K562 (cell line): ENCODE measurements around the gene PTGES3. TPM values are rescaled to one million over a fixed set of nuclear protein-coding genes. Genes with fewer than 3 reads are reported as not detected.
A peak's percentile ranks its signal among the peaks of the same experiment; 100 is the strongest.

Experiments used
- CCNT2 ChIP-seq: IDR thresholded peaks from 2 replicates; pipeline ENCODE4 v1.6.1; 2011; ENCODE audit warnings: borderline replicate concordance, low read depth, mild to moderate bottlenecking, moderate library complexity, mixed read lengths, low read length; ENCODE audit not compliant: insufficient read length; ENCODE audit errors: extremely low read depth
- DNMT1 ChIP-seq: fragments of 450-650 bp; IDR thresholded peaks from 2 replicates; pipeline ENCODE4 v1.6.1; 2016; ENCODE audit warnings: antibody characterized with exemption, mild to moderate bottlenecking
- ETV6 ChIP-seq, 3 experiments: fragments of 150-350 bp in 1 of 3; sonication (generic) in 1 of 3; formaldehyde crosslinking in 1 of 3; IDR thresholded peaks; 2 replicates each; pipeline versions ENCODE4 v1.6.1 to v1.8.0; 2014 to 2022; ENCODE audit warnings: borderline replicate concordance in 2 of 3, low read depth in 2 of 3, antibody characterized with exemption in 1 of 3, low read length in 1 of 3, mild to moderate bottlenecking in 1 of 3, missing genetic modification reagents in 1 of 3
- FOXA1 ChIP-seq: fragments of 450-650 bp; IDR thresholded peaks from 2 replicates; pipeline ENCODE4 v1.6.1; 2016; ENCODE audit warnings: mild to moderate bottlenecking, borderline replicate concordance
- FOXA3 ChIP-seq, 2 experiments: fragments of 450-650 bp in 1 of 2; sonication (generic) in 1 of 2; formaldehyde crosslinking; IDR thresholded peaks in 1 of 2; conservative IDR thresholded peaks in 1 of 2; 2 replicates each; pipeline versions ENCODE4 v1.4.0 to v1.8.0; 2020 to 2022; ENCODE audit warnings: mild to moderate bottlenecking in 2 of 2, missing genetic modification reagents in 1 of 2
- MBD2 ChIP-seq: sonication (generic); IDR thresholded peaks from 2 replicates; pipeline ENCODE4 v1.6.1; 2016; ENCODE audit warnings: low read depth, borderline replicate concordance
- MEF2A ChIP-seq: IDR thresholded peaks from 2 replicates; pipeline ENCODE4 v1.6.1; 2011; ENCODE audit warnings: low read depth, mild to moderate bottlenecking, low read length, moderate library complexity; ENCODE audit not compliant: control insufficient read depth
- NBN ChIP-seq: fragments of 450-650 bp; IDR thresholded peaks from 2 replicates; pipeline ENCODE4 v1.6.1; 2016; ENCODE audit warnings: low read depth, mild to moderate bottlenecking
- NR2C2 ChIP-seq, 2 experiments: fragments of 200-800 bp in 1 of 2; sonication (Bioruptor generic) in 1 of 2; sonication (generic) in 1 of 2; formaldehyde crosslinking in 1 of 2; IDR thresholded peaks; 2 replicates each; pipeline versions ENCODE4 v1.6.1 to v1.8.0; 2016 to 2022; ENCODE audit warnings: mild to moderate bottlenecking in 1 of 2, missing compliant biosample characterization in 1 of 2, missing genetic modification characterization in 1 of 2, missing genetic modification reagents in 1 of 2
- PCBP1 ChIP-seq: fragments of 200-400 bp; formaldehyde crosslinking; IDR thresholded peaks from 2 replicates; pipeline ENCODE4 v1.6.1; 2018; ENCODE audit warnings: mild to moderate bottlenecking, low read depth, low read length; ENCODE audit not compliant: poor library complexity, severe bottlenecking
- PURB ChIP-seq: sonication (generic); formaldehyde crosslinking; IDR thresholded peaks from 2 replicates; pipeline ENCODE4 v1.9.0; 2021; ENCODE audit warnings: low read depth, mild to moderate bottlenecking, missing genetic modification reagents
- ZNF695 ChIP-seq: fragments of 450-650 bp; formaldehyde crosslinking; IDR thresholded peaks from 2 replicates; pipeline ENCODE4 v1.4.0; 2020; ENCODE audit warnings: mild to moderate bottlenecking, moderate library complexity
- ZNF780A ChIP-seq: fragments of 250-450 bp; sonication (Bioruptor Pico); IDR thresholded peaks from 2 replicates; pipeline ENCODE4 v1.5.0; 2021; ENCODE audit warnings: mild to moderate bottlenecking
- ZZZ3 ChIP-seq: fragments of 450-650 bp; IDR thresholded peaks from 2 replicates; pipeline ENCODE4 v1.6.1; 2016; ENCODE audit warnings: antibody characterized with exemption, mild to moderate bottlenecking, moderate library complexity
- polyA plus RNA-seq, 8 experiments: library from polyadenylated mRNA; depleted of rRNA in 4 of 8; stranded (reverse) in 5 of 8; unstranded in 3 of 8; fragments of >200 nt; fragmentation: Nextera tagmentation in 2 of 8; fragmentation: Illumina TruSeq in 1 of 8; extraction: Ambion mirVana in 2 of 8; extraction: Trizol in 1 of 8; gene quantifications; 2 replicates each; pipeline versions ENCODE4 v1.2.1 to v1.2.3, GENCODE V29; 2011 to 2014; ENCODE audit warnings: inconsistent platforms in 1 of 8, missing spikeins in 1 of 8
- total RNA-seq, 7 experiments: library from RNA; depleted of rRNA in 6 of 7; stranded (reverse); fragments of >200 nt in 6 of 7; fragmentation: Illumina TruSeq in 2 of 7; extraction: Trizol in 2 of 7; gene quantifications; 2 replicates each; pipeline versions ENCODE4 v1.2.1 to v1.2.3, GENCODE V29; 2011 to 2021; ENCODE audit warnings: low replicate concordance in 1 of 7
- TF ChIP-seq, protein P1 (sequence below): sonication (generic); formaldehyde crosslinking; IDR thresholded peaks from 2 replicates; pipeline ENCODE4 v1.8.0; 2022; ENCODE audit warnings: missing genetic modification reagents, mild to moderate bottlenecking, moderate library complexity, borderline replicate concordance
- TF ChIP-seq, protein P2 (sequence below): sonication (generic); formaldehyde crosslinking; IDR thresholded peaks from 2 replicates; pipeline ENCODE4 v1.8.1; 2023; ENCODE audit warnings: mild to moderate bottlenecking, missing genetic modification reagents
- TF ChIP-seq, protein P3 (sequence below): fragments of 450-650 bp; IDR thresholded peaks from 2 replicates; pipeline ENCODE4 v1.7.0; 2016; ENCODE audit warnings: borderline replicate concordance
- TF ChIP-seq, protein P4 (sequence below): fragments of 250-450 bp; sonication (Bioruptor Pico); IDR thresholded peaks from 2 replicates; pipeline ENCODE4 v1.8.0; 2022; ENCODE audit warnings: inconsistent platforms, mild to moderate bottlenecking, moderate library complexity, borderline replicate concordance

The PTGES3 gene
- total and polyA plus RNA-seq, 9 of the 15 experiments (the other 6 are each of a cell fraction or from before 2014, with no cell fraction given) = 163 to 501 (median 213) TPM

DNA sequence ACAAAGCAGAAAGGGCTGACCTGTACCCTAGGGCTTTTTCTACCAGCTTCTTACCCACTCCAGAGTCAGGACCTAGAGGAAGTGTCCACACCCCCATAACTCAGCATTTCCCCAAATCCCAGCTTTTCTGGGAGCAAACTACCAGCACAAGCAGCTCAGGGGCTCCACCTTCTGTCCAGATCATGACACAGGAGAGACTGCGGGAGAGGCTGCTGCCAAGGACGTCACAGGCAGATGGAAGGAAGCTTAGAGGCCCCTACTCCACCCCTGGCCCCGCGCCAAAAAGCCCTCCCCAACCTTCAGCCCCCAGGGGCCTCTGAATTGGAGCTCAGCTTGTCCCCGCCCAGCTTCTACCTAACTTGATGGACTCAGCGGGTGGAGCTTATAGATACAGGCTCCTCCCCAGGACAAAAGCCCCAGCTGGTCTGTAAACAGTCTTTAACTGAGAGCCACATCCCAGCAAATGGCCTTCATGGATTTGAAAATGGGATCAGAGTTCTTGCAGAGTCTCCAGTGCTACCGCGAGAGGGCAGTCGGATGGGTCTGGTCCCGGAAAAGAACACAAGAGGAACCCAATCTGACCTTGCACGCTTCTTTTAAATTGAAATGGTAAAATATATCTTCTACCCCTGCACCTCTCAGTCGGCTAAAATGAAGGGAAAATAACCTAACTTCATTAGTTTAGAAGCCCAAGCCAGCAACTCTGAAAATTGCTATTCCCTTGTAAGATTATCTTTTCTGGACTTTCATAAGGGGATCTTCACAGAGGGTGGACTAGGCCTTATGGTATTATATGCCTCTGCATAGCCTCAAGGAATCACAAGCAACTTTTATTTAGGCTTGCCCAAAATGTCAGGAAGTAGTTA lies 51.2 kb downstream of the PTGES3 start (continued):
- TF ChIP-seq, protein P1, sequence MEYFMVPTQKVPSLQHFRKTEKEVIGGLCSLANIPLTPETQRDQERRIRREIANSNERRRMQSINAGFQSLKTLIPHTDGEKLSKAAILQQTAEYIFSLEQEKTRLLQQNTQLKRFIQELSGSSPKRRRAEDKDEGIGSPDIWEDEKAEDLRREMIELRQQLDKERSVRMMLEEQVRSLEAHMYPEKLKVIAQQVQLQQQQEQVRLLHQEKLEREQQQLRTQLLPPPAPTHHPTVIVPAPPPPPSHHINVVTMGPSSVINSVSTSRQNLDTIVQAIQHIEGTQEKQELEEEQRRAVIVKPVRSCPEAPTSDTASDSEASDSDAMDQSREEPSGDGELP (CRISPR knock-in tag) = peak; percentile 100
- TF ChIP-seq CCNT2 (no peak), MBD2 (no peak; the same call in 1 of the 2 replicates), DNMT1 (no peak), MEF2A (peak; percentile 26; the same call in 1 of the 2 replicates), ZNF780A (CRISPR knock-in tag) (no peak), ZZZ3 (no peak), ETV6 (IDR thresholded peaks at IDR 0.05; ENCODE audit: borderline replicate concordance in 1 of 2, low read depth in 2 of 2, low read length in 1 of 2) (no peak; a peak in 1 of 4 replicates), ETV6 (CRISPR knock-in tag; IDR thresholded peaks at IDR 0.05; ENCODE audit: borderline replicate concordance) (no peak), ZNF695 (CRISPR knock-in tag) (peak; percentile 33; the same call in 1 of the 2 replicates), PCBP1 (no peak), FOXA1 (no peak), NBN (peak; percentile 54), FOXA3 (CRISPR knock-in tag; conservative IDR thresholded peaks at IDR 0.05 in 1 of 2, IDR thresholded peaks at IDR 0.05 in 1 of 2) (peak; percentile 61 to 67; a peak in 3 of 4 replicates), NR2C2 (CRISPR knock-in tag; IDR thresholded peaks at IDR 0.05) (no peak), NR2C2 (tag; IDR thresholded peaks at IDR 0.05) (peak; percentile 36; the same call in 1 of the 2 replicates), PURB (CRISPR knock-in tag) (no peak)
- TF ChIP-seq, protein P2, sequence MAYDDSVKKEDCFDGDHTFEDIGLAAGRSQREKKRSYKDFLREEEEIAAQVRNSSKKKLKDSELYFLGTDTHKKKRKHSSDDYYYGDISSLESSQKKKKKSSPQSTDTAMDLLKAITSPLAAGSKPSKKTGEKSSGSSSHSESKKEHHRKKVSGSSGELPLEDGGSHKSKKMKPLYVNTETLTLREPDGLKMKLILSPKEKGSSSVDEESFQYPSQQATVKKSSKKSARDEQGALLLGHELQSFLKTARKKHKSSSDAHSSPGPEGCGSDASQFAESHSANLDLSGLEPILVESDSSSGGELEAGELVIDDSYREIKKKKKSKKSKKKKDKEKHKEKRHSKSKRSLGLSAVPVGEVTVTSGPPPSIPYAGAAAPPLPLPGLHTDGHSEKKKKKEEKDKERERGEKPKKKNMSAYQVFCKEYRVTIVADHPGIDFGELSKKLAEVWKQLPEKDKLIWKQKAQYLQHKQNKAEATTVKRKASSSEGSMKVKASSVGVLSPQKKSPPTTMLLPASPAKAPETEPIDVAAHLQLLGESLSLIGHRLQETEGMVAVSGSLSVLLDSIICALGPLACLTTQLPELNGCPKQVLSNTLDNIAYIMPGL (CRISPR knock-in tag) = 0 out of 2 replicates have a peak, but pooled peaks have one; percentile 11
- TF ChIP-seq, protein P3, sequence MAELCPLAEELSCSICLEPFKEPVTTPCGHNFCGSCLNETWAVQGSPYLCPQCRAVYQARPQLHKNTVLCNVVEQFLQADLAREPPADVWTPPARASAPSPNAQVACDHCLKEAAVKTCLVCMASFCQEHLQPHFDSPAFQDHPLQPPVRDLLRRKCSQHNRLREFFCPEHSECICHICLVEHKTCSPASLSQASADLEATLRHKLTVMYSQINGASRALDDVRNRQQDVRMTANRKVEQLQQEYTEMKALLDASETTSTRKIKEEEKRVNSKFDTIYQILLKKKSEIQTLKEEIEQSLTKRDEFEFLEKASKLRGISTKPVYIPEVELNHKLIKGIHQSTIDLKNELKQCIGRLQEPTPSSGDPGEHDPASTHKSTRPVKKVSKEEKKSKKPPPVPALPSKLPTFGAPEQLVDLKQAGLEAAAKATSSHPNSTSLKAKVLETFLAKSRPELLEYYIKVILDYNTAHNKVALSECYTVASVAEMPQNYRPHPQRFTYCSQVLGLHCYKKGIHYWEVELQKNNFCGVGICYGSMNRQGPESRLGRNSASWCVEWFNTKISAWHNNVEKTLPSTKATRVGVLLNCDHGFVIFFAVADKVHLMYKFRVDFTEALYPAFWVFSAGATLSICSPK = no peak
- TF ChIP-seq, protein P4, sequence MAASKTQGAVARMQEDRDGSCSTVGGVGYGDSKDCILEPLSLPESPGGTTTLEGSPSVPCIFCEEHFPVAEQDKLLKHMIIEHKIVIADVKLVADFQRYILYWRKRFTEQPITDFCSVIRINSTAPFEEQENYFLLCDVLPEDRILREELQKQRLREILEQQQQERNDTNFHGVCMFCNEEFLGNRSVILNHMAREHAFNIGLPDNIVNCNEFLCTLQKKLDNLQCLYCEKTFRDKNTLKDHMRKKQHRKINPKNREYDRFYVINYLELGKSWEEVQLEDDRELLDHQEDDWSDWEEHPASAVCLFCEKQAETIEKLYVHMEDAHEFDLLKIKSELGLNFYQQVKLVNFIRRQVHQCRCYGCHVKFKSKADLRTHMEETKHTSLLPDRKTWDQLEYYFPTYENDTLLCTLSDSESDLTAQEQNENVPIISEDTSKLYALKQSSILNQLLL (CRISPR knock-in tag) = no peak
